ENCODE results near the gene ATXN7.

Gene ATXN7

GRCh38 chr3:63986146-63986545, 122.5 kb downstream of the ATXN7 start:
- ATAC-seq = no peak

GRCh38 chr3:63986831-63987230, 123.2 kb downstream of the ATXN7 start:
- no peak for ATAC-seq

- ATAC-seq = no peak
These were observed 125.3 kb downstream of the ATXN7 start for GRCh38 chr3:63988943-63989342.

GRCh38 chr3:63990204-63990603, 126.5 kb downstream of the ATXN7 start:
- no peak for ATAC-seq

- ATAC-seq = no peak
These were observed 127.1 kb downstream of the ATXN7 start for GRCh38 chr3:63990733-63991132.

GRCh38 chr3:63991666-63992065, 128.0 kb downstream of the ATXN7 start:
- no peak for ATAC-seq

GRCh38 chr3:63992516-63993209, 129.0 kb downstream of the ATXN7 start:
- no peak for ATAC-seq

- peak; percentile 87 to 88 for ATAC-seq
These were observed 130.0 kb downstream of the ATXN7 start for GRCh38 chr3:63993653-63994079.

- no peak for ATAC-seq
These were observed 131.4 kb downstream of the ATXN7 start for GRCh38 chr3:63995086-63995485.

- ATAC-seq = no peak
These were observed 135.4 kb downstream of the ATXN7 start for GRCh38 chr3:63998852-63999754.

GRCh38 chr3:64000453-64001055, 136.9 kb downstream of the ATXN7 start:
- no peak for ATAC-seq

- ATAC-seq = no peak
These were observed 138.6 kb downstream of the ATXN7 start for GRCh38 chr3:64002233-64002632.

- no peak for ATAC-seq
These were observed 139.9 kb downstream of the ATXN7 start for GRCh38 chr3:64003589-64003988.

- ATAC-seq = no peak
These were observed 144.3 kb downstream of the ATXN7 start for GRCh38 chr3:64008017-64008416.

- ATAC-seq = no peak
These were observed 145.1 kb downstream of the ATXN7 start for GRCh38 chr3:64008487-64009351.

- ATAC-seq = no peak
These were observed 145.9 kb downstream of the ATXN7 start for GRCh38 chr3:64009528-64009927.

GRCh38 chr3:64010199-64010598, 146.5 kb downstream of the ATXN7 start:
- ATAC-seq = no peak

- ATAC-seq = peak in 1 of 2 donors; percentile 38
These were observed 148.0 kb downstream of the ATXN7 start for GRCh38 chr3:64011685-64012084.

- no peak for ATAC-seq
These were observed 153.4 kb downstream of the ATXN7 start for GRCh38 chr3:64016941-64017620.

- ATAC-seq = no peak
These were observed 155.6 kb downstream of the ATXN7 start for GRCh38 chr3:64019271-64019670.

GRCh38 chr3:64019879-64020278, 156.2 kb downstream of the ATXN7 start:
- ATAC-seq = no peak

GRCh38 chr3:64021922-64022321, 158.3 kb downstream of the ATXN7 start:
- no peak for ATAC-seq
